ENCODE measurements around the gene CSNK1G1.

Gene CSNK1G1

GRCh38 chr15:64149893-64150578 lies 205.9 kb downstream of the CSNK1G1 start:
- no peak for DNase-seq

- DNase-seq: no peak
These were observed 206.5 kb downstream of the CSNK1G1 start for GRCh38 chr15:64149424-64149823.

- no peak for DNase-seq
These were observed 207.4 kb downstream of the CSNK1G1 start for GRCh38 chr15:64148581-64148980.

- DNase-seq: no peak
These were observed 207.8 kb downstream of the CSNK1G1 start for GRCh38 chr15:64148168-64148567.

- peak; percentile 56 for DNase-seq
These were observed 208.9 kb downstream of the CSNK1G1 start for GRCh38 chr15:64146885-64147681.

GRCh38 chr15:64146520-64146884 lies 209.5 kb downstream of the CSNK1G1 start:
- no peak for DNase-seq

- DNase-seq: no peak
These were observed 209.9 kb downstream of the CSNK1G1 start for GRCh38 chr15:64146041-64146440.

GRCh38 chr15:64144565-64145281 lies 211.2 kb downstream of the CSNK1G1 start:
- no peak for DNase-seq

GRCh38 chr15:64144192-64144564 lies 211.8 kb downstream of the CSNK1G1 start:
- no peak for DNase-seq

GRCh38 chr15:64143276-64143675 lies 212.7 kb downstream of the CSNK1G1 start:
- no peak for DNase-seq

- no peak for DNase-seq
These were observed 214.0 kb downstream of the CSNK1G1 start for GRCh38 chr15:64141798-64142512.

GRCh38 chr15:64138331-64138941 lies 217.5 kb downstream of the CSNK1G1 start:
- no peak for DNase-seq

- no peak for DNase-seq
These were observed 218.6 kb downstream of the CSNK1G1 start for GRCh38 chr15:64137226-64137833.

GRCh38 chr15:64136347-64136746 lies 219.6 kb downstream of the CSNK1G1 start:
- no peak for DNase-seq

GRCh38 chr15:64134345-64134829 lies 221.6 kb downstream of the CSNK1G1 start:
- no peak for DNase-seq

- DNase-seq: no peak
These were observed 222.2 kb downstream of the CSNK1G1 start for GRCh38 chr15:64133623-64134344.

GRCh38 chr15:64132217-64132616 lies 223.8 kb downstream of the CSNK1G1 start:
- DNase-seq: no peak

- DNase-seq: no peak
These were observed 224.4 kb downstream of the CSNK1G1 start for GRCh38 chr15:64131547-64131946.

GRCh38 chr15:64130159-64130558 lies 225.8 kb downstream of the CSNK1G1 start:
- DNase-seq: no peak

GRCh38 chr15:64127521-64128270 lies 228.3 kb downstream of the CSNK1G1 start:
- no peak for DNase-seq

GRCh38 chr15:64125978-64126377 lies 230.0 kb downstream of the CSNK1G1 start:
- no peak for DNase-seq
